Right ventricle myocardium inferior (tissue), 1 donor: ENCODE measurements around the gene ATP1A4. TPM values are rescaled to one million over a fixed set of nuclear protein-coding genes. Genes with fewer than 3 reads are reported as not detected.
"Not testable (repeated sequence)": the region's sequence is repeated elsewhere in the genome, so short reads cannot be mapped to it uniquely, and the experiment has no call there.

Experiments used
- ATAC-seq: fragments of 200-7000 bp; cut with Tn5 transposase; one replicate; pipeline ENCODE4 v1.9.1; 2020; ENCODE audit warnings: mild to moderate bottlenecking, moderate library complexity
- DNase-seq: peaks from one replicate; pipeline ENCODE4 v3.0.0; 2021; ENCODE audit errors: missing footprints
- intact Hi-C: fragments of 100-400 bp; cut with DNase I; formaldehyde crosslinking; loops from one replicate; pipeline ENCODE4 v1.11.0; 2022
- long read RNA-seq: library from polyadenylated mRNA; unstranded; transcript quantifications from one replicate; pipeline ENCODE4 v2.0.0, GENCODE V29; 2021
- total RNA-seq: library from RNA; stranded (reverse); fragmentation: NEBNext Ultra II Directional; extraction: Animal tissue kit (Norgen Biotek cat#: 25700); gene quantifications from one replicate; pipeline ENCODE4 v1.2.1, GENCODE V29; 2021
- donor health status: DM: no; HTN: yes; CAD: no; lungs with severe emphysema.

ATP1A4 gene
- total RNA-seq, result not detected
- long read RNA-seq, result 0 reads

GRCh38 chr1:160151303-160151702 lies at the start of gene ATP1A4:
ATP1A4 (plus strand) TSS chr1:160151603; CDS start chr1:160152041, 438 bp downstream.
- intact Hi-C loops, result no loop called here
- ATAC-seq, result no peak
- no peak for DNase-seq

- intact Hi-C loops, result loop anchor here (1.0 to 5.0 kb wide), 5 partner anchors 91 to 275 kb away; no protein-coding TSS in a partner anchor
- no peak for DNase-seq
- ATAC-seq, result no peak
Observed at GRCh38 chr1:160101717-160102522, 49.5 kb upstream of the ATP1A4 start.

GRCh38 chr1:160103658-160104408 lies 47.6 kb upstream of the ATP1A4 start:
- no peak for DNase-seq
- intact Hi-C loops, result loop anchor here (5.0 kb wide), 1 partner anchor 273 kb away; no protein-coding TSS in a partner anchor

GRCh38 chr1:160104486-160104885 lies 46.9 kb upstream of the ATP1A4 start:
- intact Hi-C loops, result loop anchor here (5.0 kb wide), 1 partner anchor 273 kb away; no protein-coding TSS in a partner anchor
- DNase-seq (no peak), ATAC-seq (no peak)

More at GRCh38 chr1:160103658-160104408, 47.6 kb upstream of the ATP1A4 start:
- no peak for ATAC-seq

- DNase-seq (no peak), ATAC-seq (no peak)
- intact Hi-C loops, result no loop called here
Observed at GRCh38 chr1:160105155-160105554, 46.2 kb upstream of the ATP1A4 start.

- intact Hi-C loops, result no loop called here
- no peak for DNase-seq
Observed at GRCh38 chr1:160107512-160107911, 43.9 kb upstream of the ATP1A4 start.

GRCh38 chr1:160108888-160109662 lies 42.3 kb upstream of the ATP1A4 start:
- DNase-seq (no peak), ATAC-seq (no peak)
- intact Hi-C loops, result no loop called here

More at GRCh38 chr1:160107512-160107911, 43.9 kb upstream of the ATP1A4 start:
- no peak for ATAC-seq

GRCh38 chr1:160109686-160110085 lies 41.7 kb upstream of the ATP1A4 start:
- DNase-seq, result no peak
- intact Hi-C loops, result no loop called here
- ATAC-seq, result no peak

GRCh38 chr1:160111462-160111861 lies 39.9 kb upstream of the ATP1A4 start:
- ATAC-seq, DNase-seq, intact Hi-C loops: not testable (repeated sequence)

- intact Hi-C loops, result no loop called here
- ATAC-seq, result no peak
- no peak for DNase-seq
Observed at GRCh38 chr1:160112357-160112756, 39.0 kb upstream of the ATP1A4 start.

GRCh38 chr1:160113407-160113806 lies 38.0 kb upstream of the ATP1A4 start:
- intact Hi-C loops, result no loop called here
- DNase-seq, result no peak
- no peak for ATAC-seq

GRCh38 chr1:160114085-160114484 lies 37.3 kb upstream of the ATP1A4 start:
- ATAC-seq (peak; percentile 5), DNase-seq (no peak)

GRCh38 chr1:160115545-160116282 lies 35.7 kb upstream of the ATP1A4 start, which contains the start of gene ATP1A2:
ATP1A2 (plus strand) TSS chr1:160115759; CDS start chr1:160115862, 103 bp downstream.
- intact Hi-C loops, result loop anchor here (1.0 to 5.0 kb wide), 3 partner anchors 17 to 92 kb away; partner anchors contain the start of gene PEA15
- no peak for DNase-seq

More at GRCh38 chr1:160114085-160114484, 37.3 kb upstream of the ATP1A4 start:
- intact Hi-C loops, result no loop called here

GRCh38 chr1:160116283-160117147 lies 34.9 kb upstream of the ATP1A4 start:
- DNase-seq (no peak), ATAC-seq (peak; percentile 29)
- intact Hi-C loops, result loop anchor here (1.0 to 5.0 kb wide), 3 partner anchors 16 to 91 kb away; partner anchors contain the start of gene PEA15

More at GRCh38 chr1:160115545-160116282, 35.7 kb upstream of the ATP1A4 start, which contains the start of gene ATP1A2:
- peak; percentile 72 for ATAC-seq

- ATAC-seq (no peak), DNase-seq (no peak)
- intact Hi-C loops, result loop anchor here (5.0 kb wide), 2 partner anchors 45 to 90 kb away; partner anchors contain the start of gene PEA15
Observed at GRCh38 chr1:160117300-160117699, 34.1 kb upstream of the ATP1A4 start.

GRCh38 chr1:160117709-160118183 lies 33.7 kb upstream of the ATP1A4 start:
- ATAC-seq (peak; percentile 71), DNase-seq (no peak)
- intact Hi-C loops, result loop anchor here (5.0 kb wide), 2 partner anchors 45 to 90 kb away; partner anchors contain the start of gene PEA15
